K562 (cell line): ENCODE measurements around the gene AJUBA. TPM values are rescaled to one million over a fixed set of nuclear protein-coding genes. Genes with fewer than 3 reads are reported as not detected.

ENCODE experiments used
- BRD9 ChIP-seq: fragments of 450-650 bp; IDR thresholded peaks from 2 replicates; pipeline ENCODE4 v1.6.1; 2018; ENCODE audit warnings: low read depth; ENCODE audit not compliant: partially characterized antibody
- CREB3L1 ChIP-seq: fragments of 450-650 bp; IDR thresholded peaks from 2 replicates; pipeline ENCODE4 v1.6.1; 2014; ENCODE audit warnings: low read depth, mild to moderate bottlenecking, moderate library complexity, borderline replicate concordance
- HINFP ChIP-seq: fragments of 450-650 bp; conservative IDR thresholded peaks from 2 replicates; pipeline ENCODE4 v1.6.1; 2016; ENCODE audit warnings: missing genetic modification characterization, low read depth, mild to moderate bottlenecking, control low read depth, missing compliant biosample characterization
- NKRF ChIP-seq: fragments of 450-650 bp; IDR thresholded peaks from 2 replicates; pipeline ENCODE4 v1.6.1; 2016; ENCODE audit warnings: borderline replicate concordance
- SIN3A ChIP-seq, 2 experiments: fragments of 150-350 bp in 1 of 2; IDR thresholded peaks; 2 replicates each; pipeline ENCODE4 v1.6.1; 2011 to 2016; ENCODE audit warnings: borderline replicate concordance in 2 of 2, low read depth in 2 of 2, low read length in 2 of 2, mild to moderate bottlenecking in 2 of 2, moderate library complexity in 2 of 2; ENCODE audit not compliant: control insufficient read depth in 1 of 2
- TCF15 ChIP-seq: fragments of 250-450 bp; sonication (Bioruptor Pico); IDR thresholded peaks from 2 replicates; pipeline ENCODE4 v1.8.0; 2022; ENCODE audit warnings: moderate library complexity, mild to moderate bottlenecking, inconsistent platforms
- USF2 ChIP-seq: sonication (generic); formaldehyde crosslinking; IDR thresholded peaks from 2 replicates; pipeline ENCODE4 v1.5.0; 2020; ENCODE audit warnings: missing genetic modification reagents
- ZHX1 ChIP-seq: fragments of 150-350 bp; conservative IDR thresholded peaks from 2 replicates; pipeline ENCODE4 v1.6.1; 2014; ENCODE audit warnings: low read length
- ZNF76 ChIP-seq: fragments of 250-450 bp; sonication (Bioruptor Pico); IDR thresholded peaks from 2 replicates; pipeline ENCODE4 v1.4.0; 2020; ENCODE audit warnings: mild to moderate bottlenecking, moderate library complexity, borderline replicate concordance
- polyA plus RNA-seq, 8 experiments: library from polyadenylated mRNA; depleted of rRNA in 4 of 8; stranded (reverse) in 5 of 8; unstranded in 3 of 8; fragments of >200 nt; fragmentation: Nextera tagmentation in 2 of 8; fragmentation: Illumina TruSeq in 1 of 8; extraction: Ambion mirVana in 2 of 8; extraction: Trizol in 1 of 8; gene quantifications; 2 replicates each; pipeline versions ENCODE4 v1.2.1 to v1.2.3, GENCODE V29; 2011 to 2014; ENCODE audit warnings: inconsistent platforms in 1 of 8, missing spikeins in 1 of 8
- total RNA-seq, 7 experiments: library from RNA; depleted of rRNA in 6 of 7; stranded (reverse); fragments of >200 nt in 6 of 7; fragmentation: Illumina TruSeq in 2 of 7; extraction: Trizol in 2 of 7; gene quantifications; 2 replicates each; pipeline versions ENCODE4 v1.2.1 to v1.2.3, GENCODE V29; 2011 to 2021; ENCODE audit warnings: low replicate concordance in 1 of 7

AJUBA gene
- total and polyA plus RNA-seq, 9 of the 15 experiments (the other 6 are each of a cell fraction or from before 2014, with no cell fraction given) = 0.73 to 4.7 (median 2.8) TPM

GRCh38 chr14:23009939-23010726, 27.8 kb upstream of the AJUBA start, which contains the start of gene C14orf93 (continued):
- TF ChIP-seq ZHX1 = no peak; the same call in 1 of the 2 replicates
- TF ChIP-seq NKRF = peak; percentile 73; the same call in 1 of the 2 replicates
- TF ChIP-seq TCF15 (CRISPR knock-in tag) = no peak
- TF ChIP-seq USF2 (CRISPR knock-in tag) = peak; percentile 73
- peak in 1 of 2 experiments; percentile 69; a peak in 1 of 4 replicates for TF ChIP-seq SIN3A (IDR thresholded peaks at IDR 0.05; ENCODE audit: borderline replicate concordance in 2 of 2, control insufficient read depth in 1 of 2, low read depth in 2 of 2, low read length in 2 of 2)
- no peak for TF ChIP-seq HINFP (tag)
- peak; percentile 64; the same call in 1 of the 2 replicates for TF ChIP-seq CREB3L1
- peak; percentile 83 for TF ChIP-seq BRD9
- TF ChIP-seq ZNF76 = no peak
